Adrenal gland (tissue), 12 donors: Measurements from ENCODE around the gene PKP3. TPM values are rescaled to one million over a fixed set of nuclear protein-coding genes. Genes with fewer than 3 reads are reported as not detected.

Experiments used
- DNase-seq, 7 donors: peaks; one replicate each; pipeline ENCODE4 v3.0.0-alpha.2; 2019 to 2020
- H3K27ac ChIP-seq, 5 donors: fragments of 200-600 bp; sonication (generic) in 4 of 5; 1 replicate in 3 of 5; 2 replicates in 2 of 5; pipeline versions ENCODE4 v1.5.1 to v1.8.0; 2016 to 2020; ENCODE audit warnings: mild to moderate bottlenecking in 1 of 5
- H3K27me3 ChIP-seq: fragments of 200-600 bp; 2 replicates; pipeline ENCODE4 v1.8.0; 2021
- H3K36me3 ChIP-seq, 2 donors: fragments of 200-600 bp; replicated peaks in 1 of 2; 1 replicate in 1 of 2; 2 replicates in 1 of 2; pipeline versions ENCODE4 v1.5.1 to v1.8.0; 2018 to 2022
- H3K4me1 ChIP-seq, 2 donors: fragments of 200-600 bp; replicated peaks in 1 of 2; 1 replicate in 1 of 2; 2 replicates in 1 of 2; pipeline versions ENCODE4 v1.5.1 to v1.8.0; 2018 to 2021
- H3K4me3 ChIP-seq, 4 donors: fragments of 200-600 bp; sonication (generic) in 3 of 4; one replicate each; pipeline ENCODE4 v1.5.1; 2016 to 2018
- H3K9me3 ChIP-seq, 3 donors: fragments of 200-600 bp; sonication (generic) in 1 of 3; replicated peaks in 1 of 3; 1 replicate in 2 of 3; 2 replicates in 1 of 3; pipeline versions ENCODE4 v1.5.1 to v1.8.0; 2016 to 2021
- POLR2A ChIP-seq, 2 donors: fragments of 450-650 bp; IDR thresholded peaks; one replicate each; pipeline ENCODE4 v1.6.1; 2017; ENCODE audit warnings: antibody characterized with exemption in 2 of 2, mild to moderate bottlenecking in 2 of 2, moderate library complexity in 1 of 2
- WGBS, 4 donors: extraction: QIAGEN DNeasy Blood & Tissue Kit in 2 of 4; methylation state at CpG; one replicate each; pipeline versions ENCODE4 v1.1.5 to v1.1.7; 2013 to 2017; 5-methylcytosine and 5-hydroxymethylcytosine counted together
- intact Hi-C, 2 donors: fragments of 100-400 bp; cut with DNase I; formaldehyde crosslinking; loops; one replicate each; pipeline versions ENCODE4 v1.14.1 to v1.15.0; 2022 to 2023
- polyA plus RNA-seq, 3 donors: library from polyadenylated mRNA; stranded (reverse); fragments of 200-250 nt in 2 of 3; fragments of 350-450 nt in 1 of 3; fragmentation: Illumina TruSeq in 1 of 3; extraction: RNeasy Lipid Tissue Mini Kit (QIAGEN cat#74804) in 1 of 3; gene quantifications; one replicate each; pipeline ENCODE4 v1.2.3, GENCODE V29; 2013 to 2014
- total RNA-seq, 9 donors: library from RNA; depleted of rRNA in 4 of 9; stranded (reverse); fragments of >200 nt in 4 of 9; fragments of 120-200 nt in 1 of 9; fragmentation: NEBNext Ultra II Directional in 1 of 9; extraction: Animal tissue kit (Norgen Biotek cat#: 25700) in 1 of 9; gene quantifications; one replicate each; pipeline versions ENCODE4 v1.1.0 to v1.2.4, GENCODE V29; 2013 to 2023
- TF ChIP-seq, protein P1 (sequence below), 6 experiments: fragments of 450-650 bp in 4 of 6; fragments of 200-600 bp in 2 of 6; sonication (generic) in 1 of 6; IDR thresholded peaks; 1 replicate in 5 of 6; 2 replicates in 1 of 6; pipeline versions ENCODE4 v1.5.1 to v1.8.0; 2016 to 2021; ENCODE audit warnings: antibody characterized with exemption in 6 of 6, mild to moderate bottlenecking in 2 of 6, moderate library complexity in 1 of 6
- donor health status: healthy with polysubstance abuse.
- donor health status: Bipolar disorder and iron deficiency.
- donor health status: DM: yes; HTN: yes; CAD: no.
- donor health status: DM: no; HTN: no; CAD: no.
- donor health status: DM: no; HTN: no; CAD: no.
- donor health status: DM: yes; HTN: yes; CAD: no.

The PKP3 gene
- total and polyA plus RNA-seq, 12 donors: 0.37 to 0.65 (median 0.55) TPM; not detected in 8

DNA sequence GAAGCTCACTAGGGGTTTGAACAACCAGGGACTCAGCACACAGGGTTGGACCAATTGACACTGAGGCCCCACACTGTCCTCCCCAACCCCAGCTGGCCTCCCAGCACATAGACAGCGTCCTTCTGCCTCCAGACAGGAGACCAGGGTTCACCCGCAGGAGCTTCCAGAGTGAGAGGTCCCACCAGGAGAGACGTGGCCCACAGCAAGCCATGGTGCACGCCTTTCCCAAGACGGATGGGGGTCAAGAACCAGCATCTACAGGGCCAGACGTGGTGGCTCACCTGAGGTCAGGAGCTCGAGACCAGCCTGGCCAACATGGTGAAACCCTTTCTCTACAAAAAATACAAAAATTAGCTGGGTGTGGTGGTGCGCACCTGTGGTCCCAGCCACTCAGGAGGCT lies 32.8 kb downstream of the PKP3 start:
- peaks cover 5% of the 10 kb centered on the region for H3K27me3 ChIP-seq
- H3K27ac ChIP-seq: no peak overlapping the region
- 78 to 93% (median 80%) methylated on average over 3 to 8 of the region's 8 CpGs for WGBS, 4 donors
- intact Hi-C loops: no loop called here
- H3K36me3 ChIP-seq: no peaks in the 10 kb centered on the region
- no peak overlapping the region for H3K4me3 ChIP-seq
- no peak for DNase-seq
- no peaks in the 10 kb centered on the region for H3K9me3 ChIP-seq
- no peak for TF ChIP-seq POLR2A (IDR thresholded peaks at IDR 0.05)
- TF ChIP-seq, protein P1, sequence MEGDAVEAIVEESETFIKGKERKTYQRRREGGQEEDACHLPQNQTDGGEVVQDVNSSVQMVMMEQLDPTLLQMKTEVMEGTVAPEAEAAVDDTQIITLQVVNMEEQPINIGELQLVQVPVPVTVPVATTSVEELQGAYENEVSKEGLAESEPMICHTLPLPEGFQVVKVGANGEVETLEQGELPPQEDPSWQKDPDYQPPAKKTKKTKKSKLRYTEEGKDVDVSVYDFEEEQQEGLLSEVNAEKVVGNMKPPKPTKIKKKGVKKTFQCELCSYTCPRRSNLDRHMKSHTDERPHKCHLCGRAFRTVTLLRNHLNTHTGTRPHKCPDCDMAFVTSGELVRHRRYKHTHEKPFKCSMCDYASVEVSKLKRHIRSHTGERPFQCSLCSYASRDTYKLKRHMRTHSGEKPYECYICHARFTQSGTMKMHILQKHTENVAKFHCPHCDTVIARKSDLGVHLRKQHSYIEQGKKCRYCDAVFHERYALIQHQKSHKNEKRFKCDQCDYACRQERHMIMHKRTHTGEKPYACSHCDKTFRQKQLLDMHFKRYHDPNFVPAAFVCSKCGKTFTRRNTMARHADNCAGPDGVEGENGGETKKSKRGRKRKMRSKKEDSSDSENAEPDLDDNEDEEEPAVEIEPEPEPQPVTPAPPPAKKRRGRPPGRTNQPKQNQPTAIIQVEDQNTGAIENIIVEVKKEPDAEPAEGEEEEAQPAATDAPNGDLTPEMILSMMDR (IDR thresholded peaks at IDR 0.05): no peak
- H3K4me1 ChIP-seq: no peaks in the 10 kb centered on the region

- intact Hi-C loops: no loop called here
- 85 to 96% (median 91%) methylated on average over 10 to 24 of the region's 24 CpGs for WGBS, 4 donors
Measured at GRCh38 chr11:428295-428694, 34.3 kb downstream of the PKP3 start.

GRCh38 chr11:429391-429790 lies 35.4 kb downstream of the PKP3 start:
- H3K36me3 ChIP-seq: no peaks in the 10 kb centered on the region
- H3K9me3 ChIP-seq: no peaks in the 10 kb centered on the region
- peaks cover under 1% of the 10 kb centered on the region for H3K27me3 ChIP-seq
- intact Hi-C loops: no loop called here
- no peak for DNase-seq
- H3K4me1 ChIP-seq: no peaks in the 10 kb centered on the region
- 83 to 91% (median 87%) methylated on average over 3 to 27 of the region's 27 CpGs for WGBS, 4 donors
- TF ChIP-seq, protein P1 (IDR thresholded peaks at IDR 0.05): no peak
- no peak for TF ChIP-seq POLR2A (IDR thresholded peaks at IDR 0.05)
- H3K4me3 ChIP-seq: no peak overlapping the region
- H3K27ac ChIP-seq: no peak overlapping the region

More at GRCh38 chr11:428295-428694, 34.3 kb downstream of the PKP3 start:
- Histone ChIP-seq H3K27ac (no peak overlapping the region), H3K4me3 (no peak overlapping the region), H3K27me3 (peaks cover 5% of the 10 kb centered on the region), H3K36me3 (no peaks in the 10 kb centered on the region), H3K9me3 (no peaks in the 10 kb centered on the region), H3K4me1 (no peaks in the 10 kb centered on the region)
- peak in 1 of 7 donors; percentile 3 for DNase-seq
- TF ChIP-seq, protein P1 (IDR thresholded peaks at IDR 0.05): no peak
- no peak for TF ChIP-seq POLR2A (IDR thresholded peaks at IDR 0.05)

GRCh38 chr11:429931-430456 lies 36.0 kb downstream of the PKP3 start:
- H3K4me1 ChIP-seq: no peaks in the 10 kb centered on the region
- H3K9me3 ChIP-seq: no peaks in the 10 kb centered on the region
- H3K36me3 ChIP-seq: no peaks in the 10 kb centered on the region
- 41 to 53% (median 52%) methylated on average over 5 to 25 of the region's 25 CpGs for WGBS, 4 donors
- H3K4me3 ChIP-seq: no peak overlapping the region
- H3K27ac ChIP-seq: no peak overlapping the region
- no peak for TF ChIP-seq POLR2A (IDR thresholded peaks at IDR 0.05)
- TF ChIP-seq, protein P1 (IDR thresholded peaks at IDR 0.05): no peak
- no peak for DNase-seq
- no peaks in the 10 kb centered on the region for H3K27me3 ChIP-seq
- intact Hi-C loops: no loop called here
